ENCODE measurements around the gene ZNF763. TPM values are rescaled to one million over a fixed set of nuclear protein-coding genes. Genes with fewer than 3 reads are reported as not detected.

The ZNF763 gene
- total RNA-seq, 2 donors from 2014 or later = 6.0 to 7.8 TPM

Other genes starting within 250 kb of the ZNF763 start
- 10 to 100 TPM; 13.6 to 16.1 TPM for gene ZNF823, start 226.1 kb upstream of the ZNF763 start, total RNA-seq
- 1 to 10 TPM; 3.5 to 4.8 TPM for gene ZNF441, start 198.0 kb upstream of the ZNF763 start, total RNA-seq
- gene ZNF491, start 166.5 kb upstream of the ZNF763 start, total RNA-seq = 1 to 10 TPM; 2.7 to 3.5 TPM
- 10 to 100 TPM; 32.6 to 40.8 TPM for gene ZNF440, start 150.8 kb upstream of the ZNF763 start, total RNA-seq
- gene ZNF439, start 116.3 kb upstream of the ZNF763 start, total RNA-seq = 10 to 100 TPM in 1 of 2 donors, 1 to 10 TPM in 1; 9.6 to 10.9 TPM
- 10 to 100 TPM; 17.3 to 26.5 TPM for gene ZNF69, start 77.3 kb upstream of the ZNF763 start, total RNA-seq
- gene ZNF700, start 39.9 kb upstream of the ZNF763 start, total RNA-seq = 10 to 100 TPM; 16.4 to 20.0 TPM
- 1 to 10 TPM; 2.3 to 2.7 TPM for gene ZNF433, start 70.6 kb downstream of the ZNF763 start, total RNA-seq
- under 1 TPM in 1 of 2 donors, not detected in 1; 0.45 TPM for gene ZNF878, start 87.9 kb downstream of the ZNF763 start, total RNA-seq
- gene ZNF844, start 99.7 kb downstream of the ZNF763 start, total RNA-seq = 10 to 100 TPM in 1 of 2 donors, 1 to 10 TPM in 1; 8.6 to 13.5 TPM
- gene ZNF20, start 175.3 kb downstream of the ZNF763 start, total RNA-seq = 1 to 10 TPM; 3.8 to 6.2 TPM
- gene ZNF625, start 191.7 kb downstream of the ZNF763 start, total RNA-seq = 1 to 10 TPM; 2.8 to 3.0 TPM
- 1 to 10 TPM; 5.6 to 6.1 TPM for gene ZNF136, start 198.1 kb downstream of the ZNF763 start, total RNA-seq